HG03280 (cell line): ENCODE results near the gene RAD52.

Experiments used
- ATAC-seq: cut with Tn5 transposase; IDR thresholded peaks from one replicate; pipeline ENCODE4 v1.9.1; 2021; ENCODE audit warnings: mild to moderate bottlenecking, moderate library complexity; ENCODE audit not compliant: unreplicated experiment

The RAD52 gene

DNA sequence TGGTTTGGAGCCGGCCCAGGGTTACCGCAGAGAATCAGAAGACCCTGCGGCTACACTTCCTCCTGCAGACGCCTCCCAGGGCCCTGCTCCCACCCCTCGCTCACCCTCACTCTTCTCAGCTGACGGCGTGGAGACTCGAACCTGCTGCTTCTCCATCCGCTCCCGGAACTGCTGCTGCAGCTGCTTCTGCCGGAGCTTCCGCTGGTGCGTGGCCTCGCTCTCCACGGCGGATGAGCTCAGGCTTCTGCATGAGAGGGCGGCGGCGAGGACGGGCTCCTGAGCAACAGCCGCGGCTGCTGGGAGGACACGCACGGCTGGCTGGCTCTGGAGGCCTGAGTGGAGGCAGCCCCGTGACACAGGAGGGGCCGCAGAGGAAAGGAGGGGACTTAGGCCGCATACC, 33.3 kb downstream of the RAD52 start:
- ATAC-seq: no peak

- no peak for ATAC-seq
These were observed 34.4 kb downstream of the RAD52 start for GRCh38 chr12:915090-915489.

GRCh38 chr12:913919-914698, 35.4 kb downstream of the RAD52 start:
- no peak for ATAC-seq

- no peak for ATAC-seq
These were observed 36.8 kb downstream of the RAD52 start for GRCh38 chr12:912466-913235.

DNA sequence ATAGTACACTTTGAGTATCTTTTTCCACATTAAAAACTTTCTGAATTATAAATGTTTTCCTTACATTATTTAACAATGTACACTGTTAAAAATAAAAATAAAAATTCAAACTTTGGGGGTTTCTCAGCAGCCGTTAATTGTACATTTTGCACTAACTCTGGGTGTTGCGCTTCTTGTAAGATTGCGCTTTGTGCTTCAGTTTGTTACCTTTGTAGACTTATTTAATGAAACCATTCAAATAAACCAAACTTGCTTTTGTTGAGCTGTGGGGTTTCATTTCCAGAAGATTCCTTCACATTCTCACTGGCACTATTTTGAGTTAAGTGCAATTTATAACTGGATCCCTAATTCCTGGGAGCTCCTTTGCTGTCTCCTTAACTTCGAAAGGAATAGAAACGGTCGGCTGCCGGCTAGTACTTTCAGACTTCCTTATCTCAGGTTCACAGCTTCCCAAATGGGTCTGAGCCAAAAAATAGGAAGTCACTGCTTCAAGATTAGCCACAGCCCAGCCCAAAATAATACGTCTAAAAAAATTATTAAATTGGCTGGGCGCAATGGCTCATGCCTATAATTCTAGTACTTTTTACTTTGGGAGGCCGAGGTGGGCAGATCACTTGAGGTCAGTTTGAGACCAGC, 38.2 kb downstream of the RAD52 start:
- ATAC-seq: no peak

- no peak for ATAC-seq
These were observed 39.1 kb downstream of the RAD52 start for GRCh38 chr12:910416-910815.

DNA sequence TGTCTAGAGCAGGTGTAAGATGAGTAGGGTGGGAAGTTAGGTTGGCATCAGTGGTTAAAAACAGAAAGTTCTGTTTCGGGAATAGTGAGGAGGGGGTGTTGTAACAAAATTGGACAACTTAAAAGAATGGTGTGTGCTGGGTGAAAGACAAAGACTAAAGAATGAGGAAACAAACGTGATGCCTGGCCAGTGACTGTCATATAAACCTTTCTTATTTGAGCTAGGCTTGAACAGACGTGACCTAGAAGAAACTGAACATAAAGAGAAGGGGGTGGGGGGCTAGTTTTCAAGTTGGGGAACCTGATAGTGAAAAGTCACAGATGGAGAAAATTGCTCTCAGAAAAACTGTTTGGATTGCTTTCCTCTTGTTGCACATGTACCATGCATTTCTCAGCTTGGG, 39.6 kb downstream of the RAD52 start:
- no peak for ATAC-seq

DNA sequence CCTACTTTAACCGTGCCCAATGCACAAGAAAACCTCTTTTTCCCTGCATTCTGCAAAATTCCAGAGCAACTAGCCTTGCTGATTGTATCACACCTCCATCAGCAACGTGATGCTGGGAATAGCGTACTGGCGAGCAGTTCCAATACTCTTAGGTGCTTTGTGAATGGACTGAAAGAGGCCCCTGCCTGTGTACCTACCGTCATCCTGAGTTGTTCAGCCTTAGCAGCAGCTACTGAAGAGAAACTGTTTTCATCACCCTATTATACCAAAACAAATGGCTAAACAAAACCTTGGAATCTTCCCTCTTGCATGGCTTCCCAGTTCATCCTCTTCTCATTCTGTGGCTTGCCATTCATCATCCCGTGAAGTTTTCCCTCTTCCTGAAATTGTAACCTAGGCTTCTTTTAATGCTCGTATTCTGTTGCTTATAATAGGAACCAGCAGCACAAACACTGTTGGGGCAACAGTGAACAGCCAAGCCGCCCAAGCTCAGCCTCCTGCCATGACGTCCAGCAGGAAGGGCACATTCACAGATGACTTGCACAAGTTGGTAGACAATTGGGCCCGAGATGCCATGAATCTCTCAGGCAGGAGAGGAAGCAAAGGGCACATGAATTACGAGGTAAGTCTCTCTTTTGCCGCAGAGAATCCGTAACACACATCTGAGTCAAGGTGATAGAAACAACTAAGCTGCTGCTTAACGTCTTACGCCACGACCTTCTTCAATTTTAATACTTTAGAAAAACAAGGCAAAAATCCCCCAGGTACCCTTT, 41.9 kb downstream of the RAD52 start:
- ATAC-seq: no peak

GRCh38 chr12:906062-906585, 43.4 kb downstream of the RAD52 start:
- ATAC-seq: no peak

DNA sequence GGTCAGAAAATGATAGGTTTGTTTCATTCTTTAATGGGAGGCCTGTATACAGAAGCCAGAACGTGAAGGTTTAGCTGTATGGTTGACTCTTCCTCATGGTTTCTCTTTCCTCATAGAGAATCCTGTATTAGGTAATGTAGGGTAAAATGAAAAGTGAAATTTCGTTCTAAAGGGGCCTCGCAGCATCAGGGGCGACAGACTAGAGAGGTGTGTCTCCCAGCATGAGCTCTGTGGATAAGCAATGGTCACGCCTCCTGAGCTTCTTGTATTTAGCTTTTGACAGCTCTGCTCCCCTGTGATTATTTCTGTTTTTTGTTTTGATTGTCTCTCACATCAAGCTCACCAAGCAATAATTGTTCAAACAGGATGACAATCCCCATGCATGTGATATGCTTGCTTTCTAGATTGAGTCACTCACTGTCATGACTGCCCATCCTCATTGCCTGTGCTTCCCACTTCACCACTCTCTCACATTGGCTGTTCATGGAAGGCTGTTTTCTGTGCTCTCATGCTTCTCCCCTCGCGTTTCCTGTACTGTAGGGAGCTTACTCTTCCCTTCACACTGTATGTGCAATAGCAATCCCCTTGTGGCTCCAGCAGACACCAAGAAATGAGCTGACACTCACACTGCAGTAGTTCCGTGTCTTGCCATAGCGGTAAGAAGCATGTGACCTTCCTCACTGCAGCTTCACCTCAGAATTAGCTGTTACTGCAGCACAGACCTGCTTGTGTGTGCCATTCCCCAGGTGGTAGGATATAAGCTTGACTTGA, 44.0 kb downstream of the RAD52 start:
- no peak for ATAC-seq

GRCh38 chr12:904010-904414, 45.5 kb downstream of the RAD52 start:
- ATAC-seq: no peak

GRCh38 chr12:903055-903454, 46.4 kb downstream of the RAD52 start:
- no peak for ATAC-seq

- no peak for ATAC-seq
These were observed 46.9 kb downstream of the RAD52 start for GRCh38 chr12:902581-902980.

DNA sequence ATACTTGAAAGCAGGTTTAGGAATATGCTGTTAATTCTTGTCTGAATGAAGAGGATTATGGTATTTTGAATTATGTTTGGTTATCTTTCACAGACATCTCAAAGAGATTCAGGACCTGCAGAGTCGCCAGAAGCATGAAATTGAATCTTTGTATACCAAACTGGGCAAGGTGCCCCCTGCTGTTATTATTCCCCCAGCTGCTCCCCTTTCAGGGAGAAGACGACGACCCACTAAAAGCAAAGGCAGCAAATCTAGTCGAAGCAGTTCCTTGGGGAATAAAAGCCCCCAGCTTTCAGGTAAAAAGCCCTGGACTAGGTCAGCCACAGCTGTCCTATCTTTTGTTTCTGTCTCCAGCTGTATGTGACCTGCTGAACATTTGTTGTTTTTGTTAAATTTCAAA, 52.1 kb downstream of the RAD52 start:
- ATAC-seq: no peak

- no peak for ATAC-seq
These were observed 53.5 kb downstream of the RAD52 start for GRCh38 chr12:896031-896430.

DNA sequence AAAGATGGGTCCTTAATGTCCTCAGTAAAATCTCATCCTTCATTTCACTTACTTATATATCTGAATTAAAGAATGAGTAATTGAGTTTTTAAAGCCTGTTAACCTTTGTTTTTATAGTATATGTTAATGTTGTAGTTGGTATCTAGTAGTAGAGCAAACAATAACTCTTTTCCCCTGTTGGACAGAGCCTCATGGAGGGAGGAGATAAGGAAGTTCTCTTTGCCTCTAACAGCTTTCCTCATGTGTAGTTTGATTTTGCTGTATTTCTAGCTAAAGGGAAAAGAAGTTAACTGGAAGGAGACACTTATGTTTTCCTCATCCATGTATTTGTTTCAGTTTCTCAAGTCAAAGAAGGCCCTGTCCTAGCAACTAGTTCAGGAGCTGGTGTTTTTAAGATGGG, 55.3 kb downstream of the RAD52 start:
- no peak for ATAC-seq

GRCh38 chr12:886206-886605, 63.3 kb downstream of the RAD52 start:
- ATAC-seq: no peak

- ATAC-seq: no peak
These were observed 63.8 kb downstream of the RAD52 start for GRCh38 chr12:885701-886100.

GRCh38 chr12:884746-885414, 64.6 kb downstream of the RAD52 start:
- no peak for ATAC-seq

GRCh38 chr12:880656-881055, 68.8 kb downstream of the RAD52 start:
- no peak for ATAC-seq
